GM18502 (cell line): ENCODE results near the gene GNB1.

ENCODE experiments used
- ATAC-seq: cut with Tn5 transposase; IDR thresholded peaks from one replicate; pipeline ENCODE4 v1.9.1; 2021; ENCODE audit warnings: mild to moderate bottlenecking; ENCODE audit not compliant: unreplicated experiment, poor library complexity

The GNB1 gene

DNA sequence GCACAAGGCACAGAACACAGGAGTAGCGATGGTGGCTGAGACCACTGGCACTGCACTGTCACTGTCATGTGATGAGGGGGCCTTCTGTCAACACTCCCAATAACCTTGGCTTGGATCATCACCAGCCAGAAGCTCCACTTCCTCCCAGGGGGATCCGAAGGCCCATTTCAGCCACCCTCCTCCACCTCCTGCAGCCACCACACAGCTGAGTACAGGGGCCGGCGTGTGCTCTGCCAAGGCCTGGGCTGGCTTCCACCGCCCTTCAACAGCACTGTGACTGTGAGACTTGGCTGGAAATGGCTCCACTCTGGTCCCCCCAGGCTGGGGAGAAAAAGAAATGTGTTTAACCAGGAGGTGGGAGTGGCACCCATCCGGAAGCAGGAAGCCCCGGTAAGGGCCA is 102.8 kb downstream of the GNB1 start:
- no peak for ATAC-seq

DNA sequence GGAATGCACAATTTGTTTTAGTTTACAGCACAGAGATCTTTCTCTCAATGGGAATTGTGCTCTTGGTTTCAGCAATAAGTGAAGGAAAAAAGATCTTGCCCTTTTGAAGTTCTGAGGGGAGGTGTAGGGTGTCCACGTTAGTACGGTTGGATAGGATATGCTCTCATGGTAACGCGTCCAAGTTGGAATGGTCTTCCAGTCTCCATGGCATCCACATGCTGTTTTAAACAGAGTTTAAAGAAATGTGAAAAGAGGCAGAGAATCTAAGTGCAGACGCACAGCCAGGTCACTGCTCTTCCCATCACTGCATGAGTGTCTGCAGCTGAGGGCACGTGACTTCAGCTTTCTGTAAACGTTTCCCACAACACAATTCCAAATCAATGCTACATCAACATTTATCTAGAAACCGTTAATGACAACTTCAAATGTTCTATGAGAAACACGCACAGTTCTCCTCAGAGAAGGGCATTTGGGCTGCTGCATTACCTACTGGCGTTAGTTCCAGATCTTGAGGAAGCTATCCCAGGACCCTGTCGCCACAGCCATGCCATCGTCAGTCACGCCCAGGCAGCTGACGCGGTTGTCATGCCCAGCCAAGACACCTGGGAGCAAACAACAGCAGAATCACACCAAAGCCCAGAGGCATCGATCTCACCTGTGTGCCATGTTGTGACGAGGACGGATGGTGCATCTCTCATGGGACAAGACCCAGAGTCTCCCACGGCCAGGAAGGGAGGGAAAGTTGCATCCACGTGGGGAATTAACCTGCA is 103.9 kb downstream of the GNB1 start:
- ATAC-seq: no peak

DNA sequence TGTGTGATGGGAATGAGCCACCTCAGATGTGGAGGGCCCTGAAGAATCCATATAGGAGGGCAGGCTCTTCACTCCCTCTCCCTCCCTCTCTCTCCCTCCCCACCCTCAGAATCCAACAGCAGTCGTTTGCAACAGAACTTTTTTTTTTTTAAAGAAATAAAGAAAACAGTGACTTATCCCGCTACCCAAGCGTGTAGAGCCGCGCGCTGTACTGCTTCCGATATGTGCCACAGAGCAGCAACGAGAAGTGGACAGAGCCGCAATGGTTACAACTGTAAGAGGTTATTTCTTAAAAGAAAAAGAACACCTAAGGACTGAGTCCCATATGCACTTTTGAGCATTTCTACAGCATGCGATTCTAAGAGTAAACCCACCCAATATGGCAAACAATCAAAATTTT is 105.2 kb downstream of the GNB1 start:
- ATAC-seq: no peak

DNA sequence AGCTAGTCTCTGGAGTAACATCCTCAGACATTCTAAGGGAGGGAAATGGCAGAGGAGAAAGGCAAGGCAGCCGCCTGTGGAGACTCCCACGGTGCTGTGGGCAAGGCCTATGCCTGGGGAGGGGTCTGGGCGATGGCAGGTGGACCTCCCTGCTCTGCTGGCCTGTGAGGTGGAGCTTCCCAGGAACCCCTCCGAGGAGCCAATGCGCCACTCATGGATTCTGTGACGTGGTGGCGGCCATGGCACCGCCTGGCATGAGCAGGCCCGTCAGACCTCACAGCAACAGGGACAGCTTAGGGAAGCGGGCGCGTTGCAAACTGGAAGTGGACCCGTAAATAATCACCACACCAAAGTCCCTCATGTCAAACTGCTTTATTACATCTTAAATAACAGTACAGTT is 106.0 kb downstream of the GNB1 start:
- ATAC-seq: no peak

DNA sequence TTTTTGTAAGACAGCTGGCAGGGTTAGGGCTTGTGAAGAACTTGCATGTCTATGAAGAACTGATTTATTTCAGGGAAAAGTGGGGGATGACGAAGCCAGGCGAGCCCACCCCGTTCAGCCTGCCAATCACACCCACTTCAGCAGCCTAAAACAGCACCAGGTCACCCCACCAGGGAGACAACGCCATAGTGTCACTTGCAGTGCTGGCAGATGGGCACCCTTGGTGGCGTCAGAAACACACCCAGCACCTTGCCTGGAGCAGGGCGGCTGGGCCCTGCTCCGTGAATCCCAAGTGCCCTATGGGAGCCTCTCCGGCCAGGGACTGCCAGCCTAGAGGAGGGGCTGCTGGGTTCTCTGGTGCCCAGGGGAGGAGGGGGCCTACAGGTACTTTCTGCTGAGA is 107.6 kb downstream of the GNB1 start:
- ATAC-seq: no peak

DNA sequence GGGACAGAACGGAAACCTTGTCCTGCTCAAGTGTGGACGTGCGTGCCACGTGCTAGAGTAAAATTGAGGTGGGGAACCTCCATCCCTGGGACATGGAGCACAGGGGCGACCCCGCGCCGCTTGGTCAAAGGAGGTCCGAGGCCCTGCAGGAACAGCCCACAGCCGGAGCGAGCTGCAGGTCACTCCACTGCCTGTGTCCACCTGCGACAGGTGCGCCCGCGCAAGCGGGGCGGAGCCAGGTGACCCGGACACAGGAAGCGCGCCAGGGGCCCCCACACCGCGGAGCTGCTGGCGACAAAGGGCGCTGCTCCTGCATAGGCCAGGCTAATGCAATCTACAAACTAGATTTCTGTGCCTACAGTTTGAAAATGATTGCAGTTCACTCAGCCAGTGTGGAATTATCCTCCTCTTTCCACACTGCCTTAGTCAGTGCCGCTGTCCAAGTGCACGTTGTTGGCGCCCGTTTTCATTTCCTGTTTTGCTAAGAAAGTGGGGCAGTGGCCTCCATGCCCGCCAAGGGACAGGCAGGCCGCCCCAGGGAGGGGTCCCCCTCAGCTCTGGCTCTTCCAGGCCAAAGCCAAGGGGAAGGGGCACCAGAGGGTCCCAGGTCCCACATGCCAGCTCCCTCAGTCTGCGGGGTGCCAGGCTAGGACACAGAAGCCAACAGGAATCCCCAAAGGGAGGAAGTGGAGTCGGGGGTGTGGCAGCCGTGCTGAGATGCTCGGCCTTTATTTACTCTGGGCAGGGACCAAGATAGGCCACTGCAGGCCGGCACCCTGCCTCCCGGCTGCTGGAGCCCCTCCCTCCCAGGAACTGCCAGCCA is 108.3 kb downstream of the GNB1 start:
- no peak for ATAC-seq

DNA sequence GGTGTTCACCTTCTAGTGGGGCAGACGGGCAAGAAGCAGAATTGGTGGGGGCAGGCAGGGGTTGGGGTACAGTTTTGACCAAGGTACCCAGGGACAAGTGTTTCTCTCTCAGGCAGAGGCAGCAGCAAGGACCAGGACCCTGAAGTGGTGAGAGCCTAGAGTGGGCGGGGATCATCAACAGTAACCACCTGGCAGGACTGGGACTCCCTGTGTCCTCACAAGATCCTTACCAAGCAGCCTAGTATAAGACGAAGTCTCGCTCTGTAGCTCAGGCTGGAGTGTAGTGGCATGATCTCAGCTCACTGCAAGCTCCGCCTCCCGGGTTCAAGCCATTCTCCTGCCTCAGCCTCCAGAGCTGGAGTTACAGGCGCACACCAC is 109.4 kb downstream of the GNB1 start:
- ATAC-seq: no peak

DNA sequence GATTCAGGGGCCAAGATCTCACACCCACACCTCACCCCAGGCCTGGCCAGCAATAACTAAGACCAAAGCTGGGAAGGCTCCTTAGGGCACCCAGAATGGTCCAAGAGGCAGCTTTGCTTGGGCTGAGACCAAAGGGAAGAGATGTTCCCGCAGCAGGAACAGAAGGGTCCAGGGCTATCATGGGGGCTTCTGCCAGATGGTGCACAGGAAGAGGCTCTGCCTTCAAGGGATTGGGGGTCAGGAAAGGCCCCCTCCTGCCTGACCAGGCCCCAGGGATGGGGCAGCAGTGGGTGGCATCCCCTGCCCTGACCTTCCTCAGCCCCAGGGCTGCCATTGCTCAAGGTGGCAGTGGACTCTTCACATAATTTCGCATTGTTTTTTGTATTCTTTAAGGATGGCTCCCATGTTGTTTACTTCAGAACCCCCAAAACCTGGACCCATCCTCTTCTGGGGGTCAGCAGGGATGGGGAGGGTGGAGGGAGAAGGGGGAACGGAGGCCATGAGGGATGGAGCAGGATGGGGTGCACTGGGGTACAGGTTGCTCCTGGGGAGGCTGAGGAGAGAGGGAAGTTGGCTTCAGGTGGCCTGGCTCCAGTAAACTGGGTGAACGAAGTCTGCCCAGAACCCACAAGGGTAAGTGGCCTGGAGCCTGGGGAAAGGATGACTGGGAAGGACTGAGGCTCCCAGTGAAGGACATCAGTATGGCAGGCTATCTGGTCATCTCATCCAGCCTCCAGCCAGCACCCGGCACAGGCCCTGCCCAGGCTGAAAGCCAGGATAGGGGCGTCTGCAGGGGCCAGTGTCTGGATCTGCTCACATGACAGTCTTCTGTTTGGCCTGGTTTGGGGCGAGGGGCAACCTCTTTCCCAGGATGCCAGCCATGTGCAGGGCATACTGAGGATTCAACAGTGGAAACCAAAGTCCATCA is 110.0 kb downstream of the GNB1 start:
- no peak for ATAC-seq

DNA sequence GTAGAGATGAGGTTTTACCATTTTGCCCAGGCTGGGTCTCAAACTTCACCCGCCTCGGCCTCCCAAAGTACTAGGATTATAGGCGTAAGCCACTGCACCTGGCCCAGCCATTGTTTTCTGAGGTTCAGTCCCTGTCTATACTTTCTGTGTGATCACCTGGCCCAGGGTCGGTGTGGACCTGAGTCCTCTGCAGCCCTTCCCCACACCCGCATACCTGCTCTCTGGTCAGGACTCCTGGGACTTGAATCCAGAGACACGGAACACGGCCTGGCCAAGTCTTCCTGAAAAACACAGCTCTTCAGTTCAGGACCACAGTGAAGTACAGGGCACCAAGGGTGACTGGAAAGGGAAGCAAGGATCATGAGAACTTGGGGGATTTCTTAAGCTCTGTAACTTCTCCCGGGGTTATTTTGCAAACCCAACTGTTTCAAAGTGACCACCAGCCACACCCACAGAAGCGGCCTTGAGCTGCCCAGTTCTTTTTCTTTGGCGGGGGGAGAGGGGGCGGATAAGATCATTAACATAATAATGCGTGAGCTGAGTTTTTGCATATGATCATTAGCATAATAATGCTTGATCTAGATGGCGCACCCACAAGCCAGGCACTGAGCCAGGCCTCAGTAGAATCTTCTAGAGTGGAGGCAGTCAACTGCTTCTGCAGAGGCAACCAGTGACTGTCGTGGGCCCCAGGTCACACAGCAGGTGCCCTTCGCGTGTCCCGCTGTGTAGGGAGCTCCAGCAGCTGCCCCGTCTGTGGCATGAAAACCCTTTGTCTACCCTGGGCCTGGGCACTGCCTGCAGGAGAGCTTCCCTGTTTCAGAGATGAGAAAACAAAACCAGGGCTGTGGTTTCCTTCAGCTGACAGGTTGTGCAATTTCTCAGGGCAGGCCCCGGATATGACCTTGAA is 110.9 kb downstream of the GNB1 start:
- ATAC-seq: peak; percentile 30

DNA sequence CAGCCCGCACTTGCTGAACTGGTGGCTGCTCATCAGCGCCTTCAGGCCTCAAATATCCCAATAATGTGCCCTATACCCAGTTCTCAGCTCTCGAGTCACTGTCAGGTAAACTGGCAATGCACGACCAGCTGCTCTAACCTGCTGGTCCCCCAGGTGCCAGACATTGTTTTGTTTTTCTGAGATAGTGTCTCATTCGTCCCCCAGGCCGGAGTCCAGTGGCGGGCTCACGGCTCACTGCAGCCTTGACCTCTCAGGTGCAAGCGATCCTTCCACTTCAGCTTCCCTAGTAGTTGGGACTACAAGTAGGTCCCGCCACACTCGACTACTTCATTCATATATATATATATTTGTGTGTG is 111.6 kb downstream of the GNB1 start:
- no peak for ATAC-seq

DNA sequence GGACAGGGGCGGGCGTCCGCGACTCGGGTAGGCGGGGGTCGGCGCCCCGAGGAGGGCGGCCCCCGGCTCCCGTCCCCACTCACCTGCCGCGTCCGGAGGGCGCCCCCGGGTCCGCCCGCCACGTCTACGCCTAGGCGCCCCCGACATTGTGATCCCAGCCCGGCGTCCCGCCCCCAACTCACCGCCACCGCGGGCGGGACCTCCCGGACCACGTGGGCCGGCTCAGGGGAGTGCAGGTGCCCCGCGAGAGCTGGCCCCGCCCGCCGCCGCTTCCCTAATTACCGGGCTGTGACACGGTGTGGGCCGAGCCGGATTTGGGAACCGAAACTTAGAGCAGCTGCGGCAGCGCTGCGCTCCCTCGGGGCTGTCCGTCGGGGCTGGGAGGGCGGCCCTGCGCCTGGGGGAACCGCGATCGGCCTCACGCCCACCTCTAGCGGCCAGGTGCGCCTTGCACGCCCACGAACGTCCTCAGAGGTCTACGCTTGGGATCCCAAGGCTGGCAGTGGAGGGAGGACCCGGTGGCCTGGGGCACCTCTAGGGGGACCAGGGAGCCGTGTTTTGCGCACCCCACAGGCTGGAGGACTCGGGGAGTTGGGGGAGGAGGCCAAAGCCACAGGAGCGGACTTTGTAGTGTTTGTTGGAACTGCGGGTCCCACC is 112.1 kb downstream of the GNB1 start:
- peak; percentile 64 for ATAC-seq

DNA sequence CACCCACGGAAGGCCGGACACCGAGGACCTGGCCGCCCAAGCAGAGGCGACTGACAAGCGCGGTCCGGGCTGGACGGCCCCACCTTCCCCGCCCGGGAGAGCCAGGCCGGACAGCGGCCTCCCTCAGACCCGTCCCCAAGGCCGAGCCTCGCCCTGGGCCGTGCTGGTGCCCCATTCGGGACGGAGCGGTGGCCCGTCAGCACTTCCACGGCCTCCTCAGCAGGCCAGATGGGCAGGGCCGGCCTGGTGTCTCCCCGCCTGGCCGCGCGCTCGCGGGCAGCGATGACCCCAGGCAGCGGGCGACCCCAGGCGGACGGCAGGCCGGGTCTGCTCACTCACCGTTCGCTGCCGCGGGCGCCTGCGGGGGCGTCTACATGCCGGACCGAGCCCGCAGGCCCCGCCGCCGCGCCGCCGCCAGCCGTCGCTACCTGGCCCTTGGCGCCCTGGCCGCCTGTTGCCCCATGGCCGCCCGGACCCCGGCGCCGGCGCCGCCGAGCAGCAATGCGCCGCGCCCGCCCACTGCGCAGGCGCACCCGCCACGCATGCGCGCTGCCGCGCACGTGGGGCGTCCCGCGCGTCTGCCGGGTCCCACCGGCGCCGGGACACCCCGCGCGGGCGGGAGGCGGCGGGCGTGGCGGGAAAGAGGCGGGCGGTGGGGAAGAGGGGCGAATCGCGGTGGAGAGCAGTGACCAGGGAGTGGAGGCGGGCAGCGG is 112.8 kb downstream of the GNB1 start, which contains the start of gene NADK:
TSS of gene NADK (minus strand) at position 521 of the 713 bp plus-strand sequence. CDS start 13,064 bp downstream, outside the sequence.
- peak; percentile 44 for ATAC-seq

DNA sequence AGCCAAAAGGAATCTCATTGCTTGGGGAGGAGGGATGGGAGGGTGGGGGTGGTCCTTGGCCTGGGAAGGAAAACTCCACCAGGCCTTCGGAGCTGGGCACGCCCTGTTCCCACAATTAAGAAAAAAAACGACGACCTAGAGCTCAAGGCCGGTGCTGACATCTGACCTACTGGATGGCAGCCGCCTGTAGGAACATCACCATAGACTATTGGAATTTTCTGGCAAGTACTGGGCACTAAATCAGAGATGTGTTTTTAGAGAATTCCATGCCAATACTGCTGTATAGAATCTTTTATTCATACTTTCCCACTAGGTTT is 113.3 kb downstream of the GNB1 start:
- no peak for ATAC-seq

DNA sequence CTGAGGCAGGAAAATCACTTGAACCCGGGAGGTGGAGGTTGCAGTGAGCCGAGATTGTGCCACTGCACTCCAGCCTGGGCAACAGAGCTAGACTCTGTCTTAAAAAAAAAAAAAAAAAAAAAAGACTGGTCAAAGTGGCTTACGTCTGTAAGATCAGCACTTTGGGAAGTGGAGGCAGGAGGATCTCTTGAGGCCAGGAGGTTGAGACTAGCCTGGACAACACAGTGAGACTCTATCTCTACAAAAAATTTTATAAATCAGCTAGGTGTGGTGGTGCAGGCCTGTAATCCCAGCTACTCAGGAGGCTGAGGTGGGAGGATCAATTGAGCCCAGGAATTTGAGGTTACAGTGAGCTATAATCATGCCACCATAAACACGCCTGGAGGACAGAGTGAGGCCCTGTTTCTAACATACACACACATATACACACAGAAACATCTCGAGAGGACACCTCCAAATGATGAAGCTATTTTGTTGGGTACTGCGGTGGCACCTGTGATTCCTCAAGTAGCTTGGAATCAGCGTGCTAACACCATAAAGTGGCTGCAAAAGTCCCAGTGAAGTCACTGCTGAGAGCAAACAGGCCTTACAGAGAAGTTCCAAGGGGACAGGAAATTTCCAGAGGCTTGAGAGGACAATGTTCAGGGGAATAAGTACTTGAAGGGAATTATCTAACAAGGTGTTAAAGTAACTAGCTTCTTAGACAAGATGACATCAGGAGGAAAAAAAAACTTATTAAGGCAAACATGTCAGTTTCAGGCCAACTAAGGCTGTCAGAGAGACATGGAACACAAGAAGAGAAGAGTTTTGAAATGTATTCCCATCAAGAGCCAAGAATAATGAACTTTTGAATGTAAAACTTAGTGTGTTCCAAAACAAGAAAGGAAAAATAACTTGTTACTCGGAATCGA is 114.0 kb downstream of the GNB1 start:
- no peak for ATAC-seq

DNA sequence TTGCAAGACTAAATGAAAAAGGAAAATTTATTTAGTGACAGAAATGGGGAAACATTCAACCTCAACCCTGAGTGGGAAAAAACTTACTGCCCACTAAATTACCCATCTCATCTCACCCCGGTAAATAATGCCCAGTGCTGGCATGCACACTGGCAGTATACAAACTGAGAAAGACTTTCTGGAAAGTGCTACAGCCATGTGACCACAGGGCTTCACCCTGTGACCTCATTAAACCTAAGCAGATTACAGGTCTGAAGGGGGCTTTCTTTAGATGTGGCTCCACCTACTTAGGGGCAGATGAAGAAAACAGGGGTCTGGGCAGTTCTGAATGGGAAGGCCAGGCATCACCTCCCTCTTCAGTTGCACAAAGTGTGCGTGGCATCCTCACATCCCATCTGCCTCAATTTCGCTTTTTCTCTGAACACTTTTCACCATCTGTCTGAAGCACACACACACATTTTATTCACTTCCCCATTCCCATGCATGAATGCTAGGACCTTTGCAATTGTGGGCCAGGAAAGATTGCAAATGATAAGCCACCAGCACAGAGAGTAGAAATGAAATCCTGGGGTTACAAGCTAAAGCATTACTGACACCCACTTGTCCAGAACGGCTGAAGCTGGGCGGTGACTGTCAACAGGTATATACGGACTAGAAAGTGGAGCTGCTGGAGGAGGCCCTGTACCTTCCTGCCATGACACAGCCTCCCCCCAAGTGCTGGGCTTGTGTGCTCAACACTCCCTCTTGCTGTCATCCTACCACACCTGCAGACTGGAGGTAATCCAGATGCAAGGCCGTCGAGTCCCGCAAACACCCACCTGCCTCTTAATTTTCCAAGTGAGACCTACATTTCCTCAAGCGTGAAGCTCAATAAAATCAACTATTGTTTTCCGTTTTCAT is 115.3 kb downstream of the GNB1 start:
- ATAC-seq: no peak

DNA sequence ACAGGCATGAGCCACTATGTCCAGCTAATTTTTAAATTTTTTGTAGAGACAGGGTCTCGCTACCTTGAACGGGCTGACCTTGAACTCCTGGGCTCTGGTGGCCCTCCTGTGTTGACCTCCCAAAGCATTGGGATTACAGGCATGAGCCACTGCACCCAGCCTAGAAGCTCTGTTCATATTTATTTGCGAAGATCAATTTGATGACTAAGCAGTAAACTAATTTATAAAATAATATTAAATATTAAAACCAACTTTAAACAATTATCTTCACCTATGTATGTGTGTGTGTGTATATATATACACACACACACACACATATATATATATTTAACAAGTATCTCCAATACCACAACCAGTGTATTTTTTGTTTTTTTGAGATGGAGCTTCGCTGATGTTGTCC is 117.0 kb downstream of the GNB1 start:
- no peak for ATAC-seq

DNA sequence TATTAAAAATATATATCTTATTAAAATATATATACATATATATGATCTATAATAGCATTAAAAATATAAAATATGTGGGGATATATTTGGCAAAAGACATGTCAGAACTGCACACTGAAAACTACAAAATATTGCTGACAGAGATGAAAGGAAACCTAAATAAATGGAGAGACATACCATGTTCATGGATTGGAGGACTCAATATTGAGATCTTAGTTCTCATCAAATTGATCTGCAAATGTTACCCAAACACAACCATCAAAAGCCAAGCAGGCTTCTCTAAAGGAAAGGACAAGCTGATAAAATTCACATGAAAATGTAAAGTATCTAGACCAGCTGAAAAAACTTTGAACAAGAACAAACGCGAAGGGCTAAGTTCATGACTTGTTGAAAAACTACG is 119.8 kb downstream of the GNB1 start:
- no peak for ATAC-seq
